DOHH2 (cell line): ENCODE data around the gene LSP1.

Source experiments
- EZH2phosphoT487 ChIP-seq: fragments of 200-600 bp; sonication (generic); IDR thresholded peaks from 2 replicates; pipeline ENCODE4 v1.6.1; 2017; ENCODE audit warnings: borderline replicate concordance, mild to moderate bottlenecking, antibody characterized with exemption, low read length, moderate library complexity, mixed read lengths
- TF ChIP-seq, protein P1 (sequence below): fragments of 200-600 bp; sonication (generic); IDR thresholded peaks from one replicate; pipeline ENCODE4 v1.5.1; 2014; ENCODE audit warnings: antibody characterized with exemption, mild to moderate bottlenecking, low read depth, low read length; ENCODE audit not compliant: poor library complexity, severe bottlenecking

DNA sequence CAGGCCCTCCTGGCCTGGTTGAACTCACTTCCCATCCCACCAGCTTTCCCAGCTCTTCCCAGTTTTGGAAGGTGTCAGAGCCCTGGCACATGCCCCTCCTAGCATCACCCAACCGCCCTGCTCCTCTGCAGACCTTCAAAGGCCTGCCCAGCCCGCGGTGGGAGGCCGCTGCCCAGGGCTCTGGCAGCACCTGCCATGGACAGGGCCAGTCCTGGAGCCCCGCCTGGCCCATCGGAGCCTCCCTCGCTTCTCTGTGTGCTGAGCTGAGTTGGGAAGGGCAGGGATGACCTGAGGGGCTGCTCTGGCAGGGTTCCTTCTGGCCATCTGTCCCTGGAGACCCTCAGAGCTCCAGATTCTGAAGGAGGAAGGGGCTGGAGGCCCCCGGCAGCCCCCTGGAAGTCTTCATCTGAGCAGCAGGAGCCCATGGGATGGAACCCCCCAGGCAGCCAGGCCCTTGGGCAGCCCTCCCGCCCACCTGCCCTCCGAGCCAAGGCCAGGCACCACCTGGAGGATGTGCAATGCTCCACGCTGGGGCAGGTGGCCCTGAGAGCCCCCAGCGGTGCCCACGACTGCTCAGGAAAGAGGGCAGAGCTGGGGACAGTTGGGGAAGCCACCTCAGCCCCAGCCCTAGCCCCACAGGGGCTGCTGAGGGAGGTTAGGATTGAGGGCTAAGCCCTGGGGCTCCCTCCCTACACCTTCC, 3.6 kb downstream of the LSP1 start:
- TF ChIP-seq, protein P1, sequence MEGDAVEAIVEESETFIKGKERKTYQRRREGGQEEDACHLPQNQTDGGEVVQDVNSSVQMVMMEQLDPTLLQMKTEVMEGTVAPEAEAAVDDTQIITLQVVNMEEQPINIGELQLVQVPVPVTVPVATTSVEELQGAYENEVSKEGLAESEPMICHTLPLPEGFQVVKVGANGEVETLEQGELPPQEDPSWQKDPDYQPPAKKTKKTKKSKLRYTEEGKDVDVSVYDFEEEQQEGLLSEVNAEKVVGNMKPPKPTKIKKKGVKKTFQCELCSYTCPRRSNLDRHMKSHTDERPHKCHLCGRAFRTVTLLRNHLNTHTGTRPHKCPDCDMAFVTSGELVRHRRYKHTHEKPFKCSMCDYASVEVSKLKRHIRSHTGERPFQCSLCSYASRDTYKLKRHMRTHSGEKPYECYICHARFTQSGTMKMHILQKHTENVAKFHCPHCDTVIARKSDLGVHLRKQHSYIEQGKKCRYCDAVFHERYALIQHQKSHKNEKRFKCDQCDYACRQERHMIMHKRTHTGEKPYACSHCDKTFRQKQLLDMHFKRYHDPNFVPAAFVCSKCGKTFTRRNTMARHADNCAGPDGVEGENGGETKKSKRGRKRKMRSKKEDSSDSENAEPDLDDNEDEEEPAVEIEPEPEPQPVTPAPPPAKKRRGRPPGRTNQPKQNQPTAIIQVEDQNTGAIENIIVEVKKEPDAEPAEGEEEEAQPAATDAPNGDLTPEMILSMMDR: no peak
- no peak for TF ChIP-seq EZH2phosphoT487
